Stimulated activated naive CD4-positive, alpha-beta T cell (primary cell): ENCODE measurements around the gene HS6ST3.

Experiments used
- DNase-seq, 6 experiments: peaks; one replicate each; lab custom pipeline; 2025; lab: John Stamatoyannopoulos, UW

HS6ST3 gene

GRCh38 chr13:96199315-96199714 lies 109.4 kb downstream of the HS6ST3 start:
- DNase-seq: no peak

GRCh38 chr13:96200810-96201209 lies 110.9 kb downstream of the HS6ST3 start:
- no peak for DNase-seq

- no peak for DNase-seq
Measured at GRCh38 chr13:96202315-96202714, 112.4 kb downstream of the HS6ST3 start.

GRCh38 chr13:96203471-96203870 lies 113.6 kb downstream of the HS6ST3 start:
- no peak for DNase-seq

- DNase-seq: no peak
Measured at GRCh38 chr13:96214824-96215445, 125.0 kb downstream of the HS6ST3 start.

- DNase-seq: no peak
Measured at GRCh38 chr13:96216543-96216942, 126.6 kb downstream of the HS6ST3 start.

- no peak for DNase-seq
Measured at GRCh38 chr13:96218475-96218874, 128.6 kb downstream of the HS6ST3 start.

GRCh38 chr13:96221471-96221870 lies 131.6 kb downstream of the HS6ST3 start:
- DNase-seq: no peak

GRCh38 chr13:96223231-96223630 lies 133.3 kb downstream of the HS6ST3 start:
- no peak for DNase-seq

GRCh38 chr13:96229356-96229755 lies 139.4 kb downstream of the HS6ST3 start:
- no peak for DNase-seq

- DNase-seq: no peak
Measured at GRCh38 chr13:96238241-96238640, 148.3 kb downstream of the HS6ST3 start.

- no peak for DNase-seq
Measured at GRCh38 chr13:96238861-96239260, 149.0 kb downstream of the HS6ST3 start.

- DNase-seq: no peak
Measured at GRCh38 chr13:96243376-96243775, 153.5 kb downstream of the HS6ST3 start.

- DNase-seq: no peak
Measured at GRCh38 chr13:96248103-96248502, 158.2 kb downstream of the HS6ST3 start.

GRCh38 chr13:96248996-96249395 lies 159.1 kb downstream of the HS6ST3 start:
- DNase-seq: no peak

GRCh38 chr13:96252903-96253302 lies 163.0 kb downstream of the HS6ST3 start:
- DNase-seq: no peak

- no peak for DNase-seq
Measured at GRCh38 chr13:96273196-96273595, 183.3 kb downstream of the HS6ST3 start.

- DNase-seq: no peak
Measured at GRCh38 chr13:96274046-96274445, 184.1 kb downstream of the HS6ST3 start.

GRCh38 chr13:96279904-96280303 lies 190.0 kb downstream of the HS6ST3 start:
- no peak for DNase-seq

GRCh38 chr13:96284971-96285370 lies 195.1 kb downstream of the HS6ST3 start:
- no peak for DNase-seq

- DNase-seq: no peak
Measured at GRCh38 chr13:96285729-96286128, 195.8 kb downstream of the HS6ST3 start.

GRCh38 chr13:96294930-96295881 lies 205.3 kb downstream of the HS6ST3 start:
- DNase-seq: no peak

GRCh38 chr13:96297360-96297759 lies 207.5 kb downstream of the HS6ST3 start:
- DNase-seq: no peak
